Tongue (tissue), 2 donors: Measurements from ENCODE around the gene PRTN3. TPM values are rescaled to one million over a fixed set of nuclear protein-coding genes. Genes with fewer than 3 reads are reported as not detected.
"Not testable (repeated sequence)": the region's sequence is repeated elsewhere in the genome, so short reads cannot be mapped to it uniquely, and the experiment has no call there.

Experiments
- DNase-seq: peaks from one replicate; pipeline ENCODE4 v3.0.0-alpha.2; 2015
- total RNA-seq: library from RNA; depleted of rRNA; stranded (reverse); fragments of >200 nt; gene quantifications from one replicate; pipeline ENCODE4 v1.2.3, GENCODE V29; 2014

PRTN3 gene
- total RNA-seq, 1 donor from 2014 or later = 3.3 TPM

DNA sequence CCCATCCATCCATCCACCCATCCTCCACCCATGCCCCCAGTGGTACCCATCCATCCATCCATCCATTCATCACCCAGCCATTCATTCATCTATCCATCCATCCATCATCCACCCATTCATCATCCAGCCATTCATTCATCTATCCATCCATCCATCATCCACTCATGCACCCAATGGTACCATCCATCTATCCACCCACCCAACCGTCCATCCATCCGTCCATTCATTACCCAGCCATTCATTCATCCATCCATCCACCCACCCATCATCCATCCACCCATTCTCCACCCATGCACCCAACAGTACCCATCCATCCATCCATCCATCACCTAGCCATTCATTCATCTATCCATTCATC is 24.3 kb upstream of the PRTN3 start:
- DNase-seq = no peak

DNA sequence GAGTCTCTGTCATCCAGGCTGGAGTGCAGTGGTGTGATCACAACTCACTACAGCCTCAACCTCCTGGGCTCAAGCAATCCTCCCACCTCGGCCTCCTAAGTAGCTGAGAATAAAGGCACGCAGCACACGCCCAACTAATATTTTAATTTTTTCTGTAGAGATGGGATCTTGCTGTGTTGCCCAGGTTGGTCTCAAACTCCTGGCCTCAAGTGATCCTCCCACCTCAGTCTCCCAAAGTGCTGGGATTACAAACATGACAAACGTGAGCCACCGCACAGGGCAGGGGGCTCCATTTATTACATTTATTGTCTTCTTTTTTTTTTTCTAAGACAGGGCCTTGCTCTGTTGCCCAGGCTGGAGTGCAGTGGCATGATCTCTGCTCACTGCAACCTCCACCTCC is 20.6 kb upstream of the PRTN3 start:
- DNase-seq = not testable (repeated sequence)

DNA sequence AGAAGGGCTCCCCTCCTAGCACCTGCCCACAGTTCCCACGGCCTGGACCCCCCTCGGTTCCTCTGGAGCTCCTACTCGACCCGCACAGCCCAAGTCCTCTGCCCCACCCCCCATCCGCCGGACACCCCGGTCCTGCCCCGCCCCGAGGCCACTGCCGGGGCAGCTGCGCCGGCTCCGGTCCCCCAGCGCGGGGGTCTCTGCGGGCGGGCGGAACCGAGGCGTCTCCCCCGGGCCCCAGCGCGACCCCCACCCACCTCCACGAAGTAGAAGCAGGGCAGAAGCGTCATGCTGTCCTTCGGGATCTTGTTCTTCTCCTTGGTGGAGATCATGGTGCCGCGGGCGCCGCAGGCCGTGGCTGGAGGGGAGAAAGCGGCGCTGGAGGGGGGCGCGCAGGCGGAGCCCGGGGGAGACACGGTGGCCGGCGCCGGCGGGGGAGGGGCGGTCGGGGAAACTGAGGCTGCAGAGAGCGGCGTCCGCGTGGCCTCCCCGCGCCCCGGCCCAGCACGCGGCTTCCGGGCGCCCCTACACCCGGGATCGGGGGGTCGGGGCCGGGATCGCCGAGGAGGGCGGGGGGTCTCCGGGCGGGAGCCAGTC is 19.5 kb upstream of the PRTN3 start:
- DNase-seq = no peak

DNA sequence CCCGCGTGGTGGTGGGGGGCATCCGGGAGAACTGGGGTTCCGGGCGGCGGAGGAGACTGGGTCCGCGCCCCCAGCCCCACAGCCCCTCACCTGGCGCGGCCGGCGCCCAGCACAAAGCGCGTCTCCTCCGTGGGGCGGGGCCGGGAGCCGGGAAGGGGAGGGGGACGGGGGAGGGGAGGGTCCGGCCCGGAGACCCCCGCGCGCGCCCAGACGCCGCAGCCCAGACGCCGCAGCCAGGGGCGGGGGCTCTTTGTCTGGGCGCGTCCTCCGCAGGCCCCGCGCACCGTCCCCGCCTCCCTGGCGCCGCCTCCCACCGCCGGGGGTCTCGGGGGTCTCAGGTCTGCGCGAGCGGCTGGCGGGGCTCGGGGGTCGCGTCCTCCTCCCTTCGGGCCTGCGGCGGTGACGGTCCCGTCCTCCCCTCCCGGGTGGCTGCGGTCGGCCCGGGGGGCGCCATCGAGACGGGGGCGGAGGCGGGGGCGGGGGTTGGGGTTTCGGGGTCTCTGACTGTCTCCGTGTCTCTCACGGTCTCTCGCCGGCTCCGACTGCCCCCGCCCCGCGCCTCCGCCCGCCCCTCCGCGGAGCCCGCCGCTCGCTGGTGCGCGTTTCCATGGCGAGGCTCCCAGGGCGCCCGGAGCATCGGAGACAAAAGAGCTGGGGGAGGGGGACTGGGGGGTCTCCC is 18.8 kb upstream of the PRTN3 start, which contains the start of gene PLPPR3:
Gene PLPPR3, minus strand, starts transcription at position 131 of the 679 bp plus-strand sequence. CDS start 396 bp downstream, outside the sequence.
- no peak for DNase-seq

DNA sequence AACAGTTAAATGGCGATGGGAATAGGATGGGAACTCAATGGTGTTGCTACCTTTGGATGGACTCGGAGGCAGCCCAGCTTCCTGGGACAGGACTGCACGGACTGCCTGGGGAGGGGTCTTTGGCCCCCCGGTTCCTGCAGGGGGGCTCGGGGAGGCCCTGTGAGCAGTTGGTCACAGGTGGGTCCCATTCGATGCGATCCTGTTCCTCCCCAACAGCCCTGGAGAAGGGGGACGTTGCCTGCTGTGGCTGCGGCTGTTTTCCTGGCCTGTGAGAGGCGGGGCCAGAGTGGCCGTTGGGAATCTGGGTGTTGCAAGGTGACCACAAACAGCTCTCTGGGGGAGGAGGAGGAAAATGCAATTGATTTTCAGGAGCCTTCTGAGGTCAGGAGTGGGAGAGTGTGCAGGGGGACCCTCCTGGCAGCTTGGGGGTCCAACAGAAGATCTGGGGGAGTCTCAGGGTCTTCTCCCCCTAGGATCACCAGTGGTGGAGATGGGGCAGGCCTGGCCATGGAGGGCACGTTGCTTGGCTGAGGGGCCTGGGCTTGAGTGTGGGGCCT is 17.2 kb upstream of the PRTN3 start:
- no peak for DNase-seq

DNA sequence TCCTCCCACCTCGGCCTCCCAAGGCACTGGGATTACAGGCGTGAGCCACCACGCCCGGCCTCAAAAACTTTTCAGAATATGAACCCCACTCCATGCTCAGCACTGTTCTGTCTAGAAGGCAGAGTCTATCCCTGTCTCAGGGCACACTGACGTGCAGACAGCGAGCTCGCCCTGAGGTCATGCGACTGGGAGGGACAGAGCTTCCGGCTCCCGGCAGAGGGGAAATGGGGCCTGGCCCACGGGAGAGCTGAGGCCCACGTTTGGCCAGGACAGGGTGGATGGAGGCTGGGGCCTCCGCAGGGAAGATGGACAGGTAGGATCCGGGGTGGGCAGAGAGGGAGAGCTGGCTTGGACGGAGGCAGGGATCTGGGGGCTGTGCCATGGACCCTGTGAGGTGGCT is 15.9 kb upstream of the PRTN3 start:
- no peak for DNase-seq

DNA sequence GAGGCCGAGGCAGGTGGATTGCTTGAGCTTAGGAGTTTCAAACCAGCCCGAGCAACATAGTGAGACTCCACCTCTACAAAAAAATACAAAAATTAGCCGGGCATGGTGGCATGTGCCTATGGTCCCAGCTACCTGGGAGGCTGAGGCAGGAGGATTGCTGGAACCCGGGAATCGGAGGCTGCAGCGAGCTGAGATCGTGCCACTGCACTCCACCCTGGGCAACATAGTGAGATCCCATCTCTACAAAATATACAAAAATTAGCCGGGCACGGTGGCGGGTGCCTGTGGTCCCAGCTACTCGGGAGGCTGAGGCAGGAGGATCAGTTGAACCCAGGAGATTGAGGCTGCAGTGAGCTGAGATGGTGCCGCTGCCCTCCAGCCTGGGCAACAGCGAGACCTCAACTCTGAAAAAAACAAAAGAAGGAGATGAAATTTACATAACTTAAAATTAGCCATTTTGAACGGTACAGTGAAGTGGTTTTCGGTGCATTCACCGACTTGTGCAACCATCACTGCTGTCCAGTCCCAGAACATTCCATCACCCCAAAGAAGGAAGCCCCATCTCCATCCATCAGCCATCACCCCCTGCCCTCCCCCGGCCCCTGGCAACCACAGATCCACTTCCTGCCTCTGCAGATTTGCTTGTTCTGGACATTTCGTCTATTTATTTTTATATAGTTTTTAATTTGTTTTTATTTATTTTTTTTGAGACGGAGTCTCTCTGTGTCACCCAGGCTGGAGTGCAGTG is 14.7 kb upstream of the PRTN3 start:
- no peak for DNase-seq

DNA sequence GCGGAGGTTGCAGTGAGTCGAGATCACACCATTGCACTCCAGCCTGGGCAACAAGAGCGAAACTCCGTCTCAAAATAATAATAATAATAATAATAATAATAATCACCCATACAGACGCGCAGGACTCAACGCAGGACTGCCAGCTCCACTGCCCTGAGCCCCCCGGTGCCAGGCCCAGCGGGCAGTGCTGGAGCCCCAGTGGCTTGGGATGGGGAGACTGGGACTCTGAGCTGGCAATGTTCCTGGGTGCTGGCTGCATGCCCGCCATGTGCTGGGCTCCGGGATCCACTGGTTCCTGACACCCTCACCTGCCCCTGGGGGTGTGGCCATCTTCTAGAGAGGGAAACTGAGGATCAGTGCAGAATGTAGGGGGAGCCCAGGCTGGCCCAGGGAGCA is 13.5 kb upstream of the PRTN3 start:
- DNase-seq = no peak

DNA sequence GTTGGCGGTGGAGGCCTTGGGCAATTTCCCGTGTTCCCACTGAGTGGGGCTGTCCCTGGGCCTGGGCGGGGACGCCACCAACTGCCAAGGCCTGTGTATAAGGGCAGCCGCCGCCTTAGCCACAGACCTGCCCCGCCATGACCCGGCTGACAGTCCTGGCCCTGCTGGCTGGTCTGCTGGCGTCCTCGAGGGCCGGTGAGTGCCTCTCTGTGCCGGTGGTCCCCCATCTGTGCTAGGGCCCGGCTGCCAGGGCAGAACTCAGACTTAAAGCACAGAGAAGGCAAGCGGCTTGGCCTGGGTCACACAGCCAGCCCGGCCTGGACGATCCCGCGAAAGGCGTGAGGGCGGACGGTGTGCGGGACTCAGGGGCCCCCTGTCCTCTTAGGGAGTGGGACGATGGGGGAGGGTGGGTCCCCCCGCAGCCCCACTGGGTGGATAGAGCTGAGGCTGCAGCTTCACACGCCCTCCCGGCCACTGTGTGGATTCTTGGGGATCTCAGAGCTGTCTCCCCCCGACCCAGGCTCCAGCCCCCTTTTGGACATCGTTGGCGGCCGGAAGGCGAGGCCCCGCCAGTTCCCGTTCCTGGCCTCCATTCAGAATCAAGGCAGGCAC is 13.0 kb upstream of the PRTN3 start, which contains the start of gene AZU1:
Gene AZU1, plus strand, starts transcription at position 128 of the 612 bp plus-strand sequence. Its CDS starts 10 bp downstream, at position 138.
- DNase-seq = no peak

DNA sequence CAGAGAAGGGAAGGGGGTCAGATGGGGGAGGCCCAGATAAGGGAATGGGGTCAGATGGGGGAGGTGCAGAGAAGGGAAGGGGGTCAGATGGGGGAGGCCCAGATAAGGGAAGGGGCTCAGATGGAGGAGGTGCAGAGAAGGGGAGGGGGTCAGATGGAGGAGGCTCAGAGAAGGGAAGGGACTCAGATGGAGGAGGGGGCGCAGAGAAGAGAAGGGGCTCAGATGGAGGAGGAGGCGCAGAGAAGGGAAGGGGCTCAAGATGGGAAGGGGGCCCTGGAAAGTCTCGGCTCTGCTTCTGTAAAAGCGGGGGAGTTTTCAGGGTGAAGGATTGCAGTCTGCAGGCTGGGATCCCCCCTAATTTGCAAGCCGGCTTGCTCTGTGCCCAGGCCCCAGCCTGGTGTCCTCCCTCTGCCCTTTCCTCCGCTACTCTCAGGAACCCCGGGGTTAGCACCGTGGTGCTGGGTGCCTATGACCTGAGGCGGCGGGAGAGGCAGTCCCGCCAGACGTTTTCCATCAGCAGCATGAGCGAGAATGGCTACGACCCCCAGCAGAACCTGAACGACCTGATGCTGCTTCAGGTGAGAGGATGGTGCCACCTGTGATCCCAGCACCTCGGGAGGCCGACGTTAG is 11.6 kb upstream of the PRTN3 start:
- no peak for DNase-seq

DNA sequence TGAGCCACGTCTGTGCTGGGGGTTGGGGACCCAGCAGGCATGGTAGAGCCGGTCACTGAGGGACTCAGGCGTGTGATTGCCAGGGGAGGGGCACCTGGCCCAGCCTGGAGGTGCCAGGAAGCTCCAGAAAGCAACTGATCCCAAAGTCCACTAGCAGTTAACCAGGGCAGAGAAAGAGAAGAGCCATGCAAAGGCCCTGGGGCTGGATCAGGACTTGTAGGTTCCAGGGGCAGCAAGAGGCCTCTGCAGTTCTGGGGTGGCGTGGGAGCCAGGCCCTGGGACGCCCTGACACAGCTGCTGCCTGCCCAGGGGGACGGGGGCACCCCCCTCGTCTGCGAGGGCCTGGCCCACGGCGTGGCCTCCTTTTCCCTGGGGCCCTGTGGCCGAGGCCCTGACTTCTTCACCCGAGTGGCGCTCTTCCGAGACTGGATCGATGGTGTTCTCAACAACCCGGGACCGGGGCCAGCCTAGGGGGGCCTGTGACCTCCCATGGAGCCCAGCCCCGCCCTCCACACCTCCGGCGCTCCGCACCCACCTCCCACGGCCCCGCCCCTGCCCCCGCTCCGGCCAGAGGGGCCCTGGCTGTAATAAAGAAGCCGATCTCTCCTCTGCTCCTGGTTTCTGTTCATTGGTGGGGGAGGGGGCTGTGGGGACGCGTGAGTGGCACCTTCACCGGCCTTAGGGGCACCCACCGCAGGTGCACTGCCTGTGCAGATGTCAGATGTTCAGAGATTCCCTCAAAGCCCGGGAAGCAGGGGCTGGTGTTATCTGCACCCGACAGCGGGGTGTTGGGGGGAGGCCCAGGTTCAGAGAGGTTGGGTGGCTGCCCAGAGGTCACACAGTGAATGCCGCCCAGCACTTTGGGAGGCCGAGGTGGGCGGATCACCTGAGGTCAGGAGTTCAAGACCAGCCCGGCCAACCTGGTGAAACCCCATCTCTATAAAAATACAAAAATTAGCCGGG is 9.1 kb upstream of the PRTN3 start:
- DNase-seq = no peak

DNA sequence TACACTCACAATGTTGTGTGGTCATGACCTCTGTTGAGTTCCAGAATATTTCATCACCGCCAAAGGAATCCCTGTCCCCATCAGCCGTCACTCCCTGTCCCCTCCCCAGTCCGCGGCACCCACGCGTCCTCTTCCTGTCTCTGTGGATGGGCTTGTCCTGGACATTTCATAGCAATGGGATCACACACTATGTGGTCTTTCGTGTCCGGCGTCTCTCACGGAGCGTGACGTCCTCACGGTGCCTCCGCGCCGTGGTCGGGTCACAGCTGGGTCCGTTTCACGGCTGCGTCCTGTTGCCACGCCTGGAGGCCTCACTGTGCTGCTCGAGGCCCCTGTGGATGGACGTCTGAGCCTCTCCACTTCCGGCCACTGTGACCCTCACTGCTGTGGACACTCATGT is 6.6 kb upstream of the PRTN3 start:
- no peak for DNase-seq

DNA sequence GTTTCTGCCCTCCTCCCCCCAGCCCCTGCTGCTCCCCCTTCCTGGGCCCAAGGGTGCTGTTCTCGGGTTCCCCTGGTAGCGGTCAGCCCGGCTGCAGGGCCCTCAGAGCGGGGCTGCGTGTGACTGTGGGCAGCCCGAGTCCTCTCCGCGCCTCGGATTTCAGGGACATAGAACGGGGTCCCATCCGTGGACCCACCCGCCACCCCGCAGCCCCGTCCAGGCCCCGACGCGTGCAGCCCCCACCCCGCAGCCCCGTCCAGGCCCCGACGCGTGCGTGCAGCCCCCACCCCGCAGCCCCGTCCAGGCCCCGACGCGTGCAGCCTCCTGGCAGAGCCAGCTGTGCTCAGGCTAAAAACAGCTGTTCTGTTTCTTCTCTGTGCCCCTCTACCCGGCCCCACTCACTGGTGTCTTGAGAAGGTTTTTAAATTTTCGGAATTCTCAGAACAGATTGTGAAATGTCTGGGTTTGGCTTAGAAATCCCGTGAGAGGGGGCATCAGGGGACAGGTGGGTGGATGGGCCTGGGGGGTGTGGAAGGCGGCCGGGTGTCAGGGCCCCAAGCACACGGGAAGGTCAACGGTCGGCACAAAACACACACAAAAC is 5.5 kb upstream of the PRTN3 start:
- peak; percentile 61 for DNase-seq

DNA sequence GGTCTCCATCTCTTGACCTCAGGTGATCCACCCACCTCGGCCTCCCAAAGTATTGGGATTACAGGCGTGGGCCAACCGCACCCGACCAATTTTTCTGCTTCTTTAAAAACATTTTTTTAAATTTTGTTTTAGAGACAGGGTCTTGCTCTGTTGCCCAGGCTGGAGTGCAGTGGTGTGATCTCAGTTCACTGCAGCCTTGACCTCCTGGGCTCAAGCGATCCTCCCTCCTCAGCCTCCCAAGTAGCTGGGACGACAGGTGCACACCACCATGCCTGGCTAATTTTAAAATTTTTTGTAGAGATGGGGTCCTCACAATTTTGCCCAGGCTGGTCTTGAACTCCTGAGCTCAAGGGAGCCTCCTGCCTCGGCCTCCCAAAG is 2.0 kb downstream of the PRTN3 start:
- DNase-seq = not testable (repeated sequence)

DNA sequence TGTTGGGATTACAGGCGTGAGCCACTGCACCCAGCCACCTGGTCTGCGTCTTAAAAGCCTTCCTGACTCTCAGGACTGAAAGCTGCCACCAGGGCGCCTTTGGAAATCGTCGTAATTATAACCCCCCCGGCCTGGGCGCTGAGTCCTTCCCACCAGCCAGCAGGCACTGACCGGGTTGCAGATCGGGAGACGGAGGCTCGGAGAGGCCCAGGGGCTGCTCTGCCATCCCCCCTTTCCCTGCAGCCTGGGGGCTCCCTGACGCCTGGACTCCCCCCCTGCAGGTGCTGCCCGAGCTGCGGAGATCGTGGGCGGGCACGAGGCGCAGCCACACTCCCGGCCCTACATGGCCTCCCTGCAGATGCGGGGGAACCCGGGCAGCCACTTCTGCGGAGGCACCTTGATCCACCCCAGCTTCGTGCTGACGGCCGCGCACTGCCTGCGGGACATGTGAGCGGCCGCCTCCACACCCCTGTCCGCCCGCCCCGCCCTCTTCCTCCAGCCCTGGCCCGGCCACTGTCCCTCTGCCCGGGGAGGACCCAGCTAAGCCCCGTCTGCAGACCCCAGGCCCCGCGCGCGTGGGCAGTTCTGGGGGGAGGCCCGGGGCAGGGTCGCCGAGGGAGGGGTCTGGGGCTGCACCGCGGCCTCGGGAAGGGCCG is 2.5 kb downstream of the PRTN3 start:
- DNase-seq = no peak

DNA sequence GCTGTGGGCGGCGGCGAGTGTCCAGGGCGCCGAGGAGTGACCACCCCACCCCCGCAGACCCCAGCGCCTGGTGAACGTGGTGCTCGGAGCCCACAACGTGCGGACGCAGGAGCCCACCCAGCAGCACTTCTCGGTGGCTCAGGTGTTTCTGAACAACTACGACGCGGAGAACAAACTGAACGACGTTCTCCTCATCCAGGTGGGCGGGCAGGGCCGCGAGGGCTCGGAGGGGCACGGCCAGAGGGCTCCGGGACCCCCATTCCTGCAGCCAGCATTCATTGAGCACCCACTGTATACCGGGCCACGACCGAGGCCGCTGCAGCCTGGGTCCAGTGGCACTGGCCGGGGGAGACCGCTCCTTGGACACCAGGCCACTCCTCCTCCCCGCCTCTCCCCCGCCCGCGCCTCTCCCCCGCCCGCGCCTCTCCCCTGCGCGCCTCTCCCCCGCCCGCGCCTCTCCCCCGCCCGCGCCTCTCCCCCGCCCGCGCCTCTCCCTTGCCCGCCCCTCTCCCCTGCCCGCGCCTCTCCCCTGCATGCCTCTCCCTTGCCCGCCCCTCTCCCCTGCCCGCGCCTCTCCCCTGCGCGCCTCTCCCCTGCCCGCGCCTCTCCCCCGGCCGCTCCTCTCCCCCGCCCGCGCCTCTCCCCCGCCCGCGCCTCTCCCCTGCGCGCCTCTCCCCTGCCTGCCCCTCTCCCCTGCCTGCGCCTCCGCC is 3.2 kb downstream of the PRTN3 start:
- no peak for DNase-seq

DNA sequence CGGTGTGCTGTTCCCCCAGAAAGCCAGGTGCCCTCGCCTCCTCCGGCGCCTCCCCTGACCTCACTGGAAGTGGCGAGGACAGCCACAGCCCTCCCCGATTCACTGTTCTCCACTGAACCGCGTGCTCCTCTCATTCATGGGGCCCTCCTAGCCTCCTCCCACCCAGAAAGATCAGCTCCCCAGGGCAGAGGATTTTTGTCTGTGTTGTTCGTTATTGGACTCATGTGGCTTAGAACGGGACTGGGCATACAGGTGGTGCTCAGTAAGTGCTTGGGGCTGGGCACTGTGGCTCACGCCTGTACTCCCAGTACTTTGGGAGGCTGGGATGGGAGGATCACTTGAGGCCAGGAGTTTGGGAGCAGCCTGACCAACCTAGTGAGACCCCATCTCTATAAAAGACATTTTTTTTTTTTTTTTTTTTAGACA is 3.8 kb downstream of the PRTN3 start:
- DNase-seq = no peak

DNA sequence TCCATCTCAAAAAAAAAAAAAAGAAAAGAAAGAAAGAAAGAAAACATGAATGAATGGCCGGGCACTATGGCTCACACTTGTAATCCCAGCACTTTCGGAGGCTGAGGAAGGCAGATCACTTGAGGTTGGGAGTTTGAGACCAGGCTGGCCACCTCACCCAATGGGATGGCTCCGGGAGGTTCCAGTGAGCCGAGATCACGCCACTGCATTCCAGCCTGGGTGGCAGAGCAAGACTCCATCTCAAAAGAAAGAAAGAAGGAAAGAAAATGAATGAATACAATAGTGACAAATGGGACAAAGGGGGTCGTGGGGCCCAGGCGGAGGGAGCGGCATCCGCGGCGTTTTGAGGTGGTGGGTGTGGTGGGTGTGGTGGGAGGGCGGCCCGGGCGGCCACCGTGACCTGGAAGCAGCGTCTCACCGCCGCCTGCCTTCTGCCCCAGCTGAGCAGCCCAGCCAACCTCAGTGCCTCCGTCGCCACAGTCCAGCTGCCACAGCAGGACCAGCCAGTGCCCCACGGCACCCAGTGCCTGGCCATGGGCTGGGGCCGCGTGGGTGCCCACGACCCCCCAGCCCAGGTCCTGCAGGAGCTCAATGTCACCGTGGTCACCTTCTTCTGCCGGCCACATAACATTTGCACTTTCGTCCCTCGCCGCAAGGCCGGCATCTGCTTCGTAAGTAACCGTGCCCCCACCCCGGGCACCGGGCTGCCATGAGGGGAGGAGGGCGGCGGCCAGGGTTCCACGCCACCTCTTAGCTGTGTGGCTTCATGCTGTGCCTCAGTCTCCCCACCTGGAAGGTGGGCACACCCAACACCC is 5.1 kb downstream of the PRTN3 start:
- no peak for DNase-seq
